ENCODE results near the gene DCDC2C.

DCDC2C gene

GRCh38 chr2:3857576-3857975 lies 154.2 kb downstream of the DCDC2C start:
- H3K27me3 ChIP-seq (ENCODE audit: insufficient read depth, low read length), result no peaks in the 10 kb centered on the region; the same call in 1 of the 2 replicates
- no peak overlapping the region for H3K4me3 ChIP-seq (ENCODE audit: low read depth, low read length, poor library complexity, severe bottlenecking)
- no peaks in the 10 kb centered on the region for H4K20me1 ChIP-seq (ENCODE audit: insufficient read depth, low read length)
- H3K9me3 ChIP-seq (ENCODE audit: low read length), result peaks cover 4% of the 10 kb centered on the region; the same call in 1 of the 2 replicates
- no peaks in the 10 kb centered on the region for H3K79me2 ChIP-seq (ENCODE audit: insufficient read depth, low read length)
- no peaks in the 10 kb centered on the region for H3K36me3 ChIP-seq (ENCODE audit: insufficient read depth, low read length)
- H3K4me1 ChIP-seq (ENCODE audit: insufficient read depth, low read length, severe bottlenecking), result no peaks in the 10 kb centered on the region
- no peak overlapping the region for H2AFZ ChIP-seq (ENCODE audit: low read length)
- no peak overlapping the region for H3K27ac ChIP-seq (ENCODE audit: low read depth, low read length, poor library complexity, severe bottlenecking)
- H3F3A ChIP-seq (ENCODE audit: insufficient read depth, low read length), result no peaks in the 10 kb centered on the region
- H3K4me2 ChIP-seq (ENCODE audit: low read length), result no peak overlapping the region
- TF ChIP-seq CTCF (IDR thresholded peaks at IDR 0.05; ENCODE audit: low read length), result no peak
- no peak for TF ChIP-seq EZH2 (IDR thresholded peaks at IDR 0.05; ENCODE audit: borderline replicate concordance, low read length)
- no peak overlapping the region for H3K9ac ChIP-seq (ENCODE audit: low read length)
- no peaks in the 10 kb centered on the region for H3K9me2 ChIP-seq (ENCODE audit: low read depth, low read length)

- H3K27ac ChIP-seq (ENCODE audit: low read depth, low read length, poor library complexity, severe bottlenecking), result no peak overlapping the region
- no peaks in the 10 kb centered on the region for H3K36me3 ChIP-seq (ENCODE audit: insufficient read depth, low read length)
- H2AFZ ChIP-seq (ENCODE audit: low read length), result no peak overlapping the region
- no peaks in the 10 kb centered on the region for H4K20me1 ChIP-seq (ENCODE audit: insufficient read depth, low read length)
- H3F3A ChIP-seq (ENCODE audit: insufficient read depth, low read length), result no peaks in the 10 kb centered on the region
- no peaks in the 10 kb centered on the region for H3K79me2 ChIP-seq (ENCODE audit: insufficient read depth, low read length)
- H3K9me2 ChIP-seq (ENCODE audit: low read depth, low read length), result no peaks in the 10 kb centered on the region
- H3K27me3 ChIP-seq (ENCODE audit: insufficient read depth, low read length), result 0 out of 2 replicates have a peak, but pooled peaks cover 4% of the 10 kb centered on the region
- H3K9me3 ChIP-seq (ENCODE audit: low read length), result no peaks in the 10 kb centered on the region
- no peak for TF ChIP-seq CTCF (IDR thresholded peaks at IDR 0.05; ENCODE audit: low read length)
- no peak for TF ChIP-seq EZH2 (IDR thresholded peaks at IDR 0.05; ENCODE audit: borderline replicate concordance, low read length)
- H3K9ac ChIP-seq (ENCODE audit: low read length), result no peak overlapping the region
- no peak overlapping the region for H3K4me3 ChIP-seq (ENCODE audit: low read depth, low read length, poor library complexity, severe bottlenecking)
- no peak overlapping the region for H3K4me2 ChIP-seq (ENCODE audit: low read length)
- no peaks in the 10 kb centered on the region for H3K4me1 ChIP-seq (ENCODE audit: insufficient read depth, low read length, severe bottlenecking)
Observed at GRCh38 chr2:3864943-3865865, 161.8 kb downstream of the DCDC2C start.

- no peak overlapping the region for H3K4me3 ChIP-seq (ENCODE audit: low read depth, low read length, poor library complexity, severe bottlenecking)
- H3K9me2 ChIP-seq (ENCODE audit: low read depth, low read length), result no peaks in the 10 kb centered on the region
- no peaks in the 10 kb centered on the region for H3K79me2 ChIP-seq (ENCODE audit: insufficient read depth, low read length)
- H3F3A ChIP-seq (ENCODE audit: insufficient read depth, low read length), result no peaks in the 10 kb centered on the region
- no peak overlapping the region for H3K9ac ChIP-seq (ENCODE audit: low read length)
- H4K20me1 ChIP-seq (ENCODE audit: insufficient read depth, low read length), result no peaks in the 10 kb centered on the region
- no peak overlapping the region for H3K4me2 ChIP-seq (ENCODE audit: low read length)
- TF ChIP-seq EZH2 (IDR thresholded peaks at IDR 0.05; ENCODE audit: borderline replicate concordance, low read length), result no peak
- TF ChIP-seq CTCF (IDR thresholded peaks at IDR 0.05; ENCODE audit: low read length), result no peak
- no peak overlapping the region for H2AFZ ChIP-seq (ENCODE audit: low read length)
- no peaks in the 10 kb centered on the region for H3K9me3 ChIP-seq (ENCODE audit: low read length)
- no peaks in the 10 kb centered on the region for H3K4me1 ChIP-seq (ENCODE audit: insufficient read depth, low read length, severe bottlenecking)
- H3K27me3 ChIP-seq (ENCODE audit: insufficient read depth, low read length), result 0 out of 2 replicates have a peak, but pooled peaks cover 4% of the 10 kb centered on the region
- no peaks in the 10 kb centered on the region for H3K36me3 ChIP-seq (ENCODE audit: insufficient read depth, low read length)
- H3K27ac ChIP-seq (ENCODE audit: low read depth, low read length, poor library complexity, severe bottlenecking), result no peak overlapping the region
Observed at GRCh38 chr2:3867469-3867868, 164.1 kb downstream of the DCDC2C start.
